CD4-positive, alpha-beta memory T cell (primary cell): ENCODE measurements around the gene KCNQ2. TPM values are rescaled to one million over a fixed set of nuclear protein-coding genes. Genes with fewer than 3 reads are reported as not detected.

ENCODE experiments used
- CTCF ChIA-PET: fragments of 350-600 bp; sonication (Branson Sonifier 250); formaldehyde crosslinking; loops from one replicate; lab custom pipeline; 2021; ENCODE audit warnings: inconsistent platforms; ENCODE audit not compliant: partially characterized antibody; lab: Charles Lee
- POLR2A ChIA-PET: fragments of 350-600 bp; sonication (Branson Sonifier 250); formaldehyde crosslinking; loops from one replicate; lab custom pipeline; 2021; ENCODE audit not compliant: partially characterized antibody; lab: Charles Lee
- DNase-seq, 5 donors: peaks; one replicate each; pipeline versions ENCODE4 v3.0.0 to v3.0.0-alpha.2; 2020 to 2022; ENCODE audit warnings: mixed read lengths in 1 of 5
- H3K27ac ChIP-seq: one replicate; pipeline ENCODE4 v1.7.0; 2013; ENCODE audit warnings: low read depth, low read length
- H3K27me3 ChIP-seq: 2 replicates; pipeline ENCODE4 v1.7.0; 2013; ENCODE audit warnings: mild to moderate bottlenecking, low read length, moderate library complexity; ENCODE audit not compliant: insufficient read depth
- H3K36me3 ChIP-seq: 2 replicates; pipeline ENCODE4 v1.7.0; 2013; ENCODE audit warnings: mild to moderate bottlenecking, low read length, moderate library complexity; ENCODE audit not compliant: insufficient read depth
- H3K4me1 ChIP-seq: 2 replicates; pipeline ENCODE4 v1.7.0; 2013; ENCODE audit warnings: mild to moderate bottlenecking, low read length, moderate library complexity; ENCODE audit not compliant: insufficient read depth
- H3K4me3 ChIP-seq, 2 donors: one replicate each; pipeline ENCODE4 v1.7.0; 2013; ENCODE audit warnings: low read length in 2 of 2, mild to moderate bottlenecking in 1 of 2
- H3K9me3 ChIP-seq, 2 donors: one replicate each; pipeline ENCODE4 v1.7.0; 2013; ENCODE audit warnings: low read length in 2 of 2, control low read depth in 1 of 2; ENCODE audit not compliant: control insufficient read depth in 1 of 2
- H3K27ac Mint-ChIP-seq, 7 donors: one replicate each; pipeline ENCODE4 v1.8.0; 2020 to 2021; ENCODE audit warnings: mixed read lengths in 7 of 7, mild to moderate bottlenecking in 6 of 7, inconsistent platforms in 3 of 7, moderate library complexity in 3 of 7
- H3K27me3 Mint-ChIP-seq, 2 donors: one replicate each; pipeline ENCODE4 v1.8.0; 2020 to 2021; ENCODE audit warnings: mixed read lengths in 2 of 2
- H3K36me3 Mint-ChIP-seq, 2 donors: one replicate each; pipeline ENCODE4 v1.8.0; 2020 to 2021; ENCODE audit warnings: mixed read lengths in 2 of 2, inconsistent platforms in 1 of 2, mild to moderate bottlenecking in 1 of 2
- H3K4me1 Mint-ChIP-seq, 4 donors: one replicate each; pipeline ENCODE4 v1.8.0; 2020 to 2021; ENCODE audit warnings: mixed read lengths in 4 of 4, mild to moderate bottlenecking in 1 of 4
- H3K4me3 Mint-ChIP-seq, 8 donors: one replicate each; pipeline ENCODE4 v1.8.0; 2020 to 2021; ENCODE audit warnings: mixed read lengths in 8 of 8, mild to moderate bottlenecking in 7 of 8, moderate library complexity in 6 of 8, inconsistent platforms in 3 of 8
- H3K9me3 Mint-ChIP-seq, 8 donors: one replicate each; pipeline ENCODE4 v1.8.0; 2020 to 2021; ENCODE audit warnings: mixed read lengths in 8 of 8, mild to moderate bottlenecking in 5 of 8, inconsistent platforms in 3 of 8, moderate library complexity in 1 of 8
- intact Hi-C: fragments of 100-400 bp; cut with micrococcal nuclease; formaldehyde crosslinking; loops from one replicate; pipeline ENCODE4 v1.15.1; 2023
- polyA plus RNA-seq, 2 donors: library from polyadenylated mRNA; unstranded; fragments of 300-500 nt; fragmentation: Illumina TruSeq; gene quantifications; one replicate each; pipeline ENCODE4 v1.2.3, GENCODE V29; 2021
- total RNA-seq, 2 experiments: library from RNA; stranded (reverse); gene quantifications; one replicate each; pipeline ENCODE4 v1.2.3, GENCODE V29; 2021

KCNQ2 gene
- total and polyA plus RNA-seq, 4 experiments from 2014 or later = not detected

GRCh38 chr20:63394069-63394919 is 78.2 kb downstream of the KCNQ2 start:
- no peak for DNase-seq
- no peaks in the 10 kb centered on the region for H3K27me3 ChIP-seq
- H3K27me3 Mint-ChIP-seq = peaks cover 4 to 7% of the 10 kb centered on the region in 2 donors
- H3K9me3 ChIP-seq = no peaks in the 10 kb centered on the region
- no peak overlapping the region for H3K4me3 ChIP-seq
- H3K36me3 Mint-ChIP-seq = no peaks in the 10 kb centered on the region
- no peaks in the 10 kb centered on the region for H3K4me1 ChIP-seq
- ChIA-PET POLR2A (no interaction called here), CTCF (no interaction called here)
- H3K27ac Mint-ChIP-seq = no peak overlapping the region
- H3K4me1 Mint-ChIP-seq = no peaks in the 10 kb centered on the region
- intact Hi-C loops = no loop called here
- no peak overlapping the region for H3K4me3 Mint-ChIP-seq
- peaks cover 0 to 6% (median 0%) of the 10 kb centered on the region in 8 donors for H3K9me3 Mint-ChIP-seq
- no peaks in the 10 kb centered on the region for H3K36me3 ChIP-seq
- H3K27ac ChIP-seq = no peak overlapping the region

GRCh38 chr20:63393566-63393965 is 78.9 kb downstream of the KCNQ2 start:
- Mint-ChIP-seq H3K27ac (no peak overlapping the region), H3K4me1 (no peaks in the 10 kb centered on the region), H3K9me3 (peaks cover 0 to 9% (median 0%) of the 10 kb centered on the region in 8 donors), H3K27me3 (peaks cover 4 to 7% of the 10 kb centered on the region in 2 donors), H3K36me3 (no peaks in the 10 kb centered on the region), H3K4me3 (no peak overlapping the region)
- no peak overlapping the region for H3K4me3 ChIP-seq
- no peak overlapping the region for H3K27ac ChIP-seq
- no peaks in the 10 kb centered on the region for H3K4me1 ChIP-seq
- CTCF ChIA-PET = no interaction called here
- no peaks in the 10 kb centered on the region for H3K36me3 ChIP-seq
- H3K27me3 ChIP-seq = no peaks in the 10 kb centered on the region
- POLR2A ChIA-PET = no interaction called here
- DNase-seq = no peak
- H3K9me3 ChIP-seq = no peaks in the 10 kb centered on the region
- intact Hi-C loops = no loop called here

GRCh38 chr20:63392465-63393365 is 79.7 kb downstream of the KCNQ2 start:
- Mint-ChIP-seq H3K36me3 (no peaks in the 10 kb centered on the region), H3K9me3 (peaks cover 0 to 9% (median 0%) of the 10 kb centered on the region in 8 donors), H3K4me1 (no peaks in the 10 kb centered on the region), H3K27me3 (peaks cover 5 to 10% of the 10 kb centered on the region in 2 donors), H3K4me3 (no peak overlapping the region), H3K27ac (no peak overlapping the region)
- intact Hi-C loops = no loop called here
- H3K27ac ChIP-seq = no peak overlapping the region
- ChIA-PET POLR2A (no interaction called here), CTCF (no interaction called here)
- H3K27me3 ChIP-seq = no peaks in the 10 kb centered on the region
- no peak overlapping the region for H3K4me3 ChIP-seq
- no peaks in the 10 kb centered on the region for H3K36me3 ChIP-seq
- no peak for DNase-seq
- H3K9me3 ChIP-seq = no peaks in the 10 kb centered on the region
- H3K4me1 ChIP-seq = no peaks in the 10 kb centered on the region

- no peaks in the 10 kb centered on the region for H3K4me1 Mint-ChIP-seq
- H3K9me3 ChIP-seq = peaks cover 0 to 6% of the 10 kb centered on the region in 2 donors
- peak overlapping the region in 1 of 7 donors; percentile 11 for H3K27ac Mint-ChIP-seq
- peaks cover 0 to 4% of the 10 kb centered on the region in 2 donors for H3K36me3 Mint-ChIP-seq
- H3K27me3 ChIP-seq = no peaks in the 10 kb centered on the region
- ChIA-PET CTCF (no interaction called here), POLR2A (no interaction called here)
- H3K4me3 ChIP-seq = no peak overlapping the region
- H3K27me3 Mint-ChIP-seq = peaks cover 3 to 8% of the 10 kb centered on the region in 2 donors
- H3K9me3 Mint-ChIP-seq = peaks cover 0 to 26% (median 10%) of the 10 kb centered on the region in 8 donors
- no peak overlapping the region for H3K27ac ChIP-seq
- intact Hi-C loops = no loop called here
- no peaks in the 10 kb centered on the region for H3K4me1 ChIP-seq
- DNase-seq = no peak
- H3K36me3 ChIP-seq = no peaks in the 10 kb centered on the region
- no peak overlapping the region for H3K4me3 Mint-ChIP-seq
These were observed 84.5 kb downstream of the KCNQ2 start for GRCh38 chr20:63387917-63388316.

- H3K9me3 Mint-ChIP-seq = peaks cover 0 to 26% (median 10%) of the 10 kb centered on the region in 8 donors
- no peak overlapping the region for H3K27ac ChIP-seq
- H3K27me3 ChIP-seq = no peaks in the 10 kb centered on the region
- peaks cover 0 to 6% of the 10 kb centered on the region in 2 donors for H3K9me3 ChIP-seq
- no peak for DNase-seq
- CTCF ChIA-PET = no interaction called here
- H3K27ac Mint-ChIP-seq = no peak overlapping the region
- no peaks in the 10 kb centered on the region for H3K36me3 ChIP-seq
- H3K36me3 Mint-ChIP-seq = peaks cover 0 to 4% of the 10 kb centered on the region in 2 donors
- no peak overlapping the region for H3K4me3 ChIP-seq
- H3K4me3 Mint-ChIP-seq = no peak overlapping the region
- POLR2A ChIA-PET = no interaction called here
- H3K4me1 ChIP-seq = no peaks in the 10 kb centered on the region
- peaks cover 3 to 7% of the 10 kb centered on the region in 2 donors for H3K27me3 Mint-ChIP-seq
- intact Hi-C loops = no loop called here
- H3K4me1 Mint-ChIP-seq = no peaks in the 10 kb centered on the region
These were observed 85.1 kb downstream of the KCNQ2 start for GRCh38 chr20:63387393-63387792.

GRCh38 chr20:63386491-63386890 is 86.0 kb downstream of the KCNQ2 start:
- Mint-ChIP-seq H3K4me3 (no peak overlapping the region), H3K27me3 (peaks cover 3 to 6% of the 10 kb centered on the region in 2 donors), H3K9me3 (peaks cover 0 to 26% (median 10%) of the 10 kb centered on the region in 8 donors), H3K4me1 (no peaks in the 10 kb centered on the region), H3K27ac (no peak overlapping the region), H3K36me3 (peaks cover 0 to 4% of the 10 kb centered on the region in 2 donors)
- Histone ChIP-seq H3K27me3 (no peaks in the 10 kb centered on the region), H3K36me3 (no peaks in the 10 kb centered on the region), H3K27ac (no peak overlapping the region), H3K9me3 (peaks cover 0 to 6% of the 10 kb centered on the region in 2 donors), H3K4me1 (no peaks in the 10 kb centered on the region), H3K4me3 (no peak overlapping the region)
- POLR2A ChIA-PET = no interaction called here
- DNase-seq = no peak
- intact Hi-C loops = no loop called here
- CTCF ChIA-PET = no interaction called here

GRCh38 chr20:63385819-63386218 is 86.6 kb downstream of the KCNQ2 start:
- H3K27ac Mint-ChIP-seq = no peak overlapping the region
- H3K36me3 Mint-ChIP-seq = peaks cover 0 to 4% of the 10 kb centered on the region in 2 donors
- Histone ChIP-seq H3K27me3 (no peaks in the 10 kb centered on the region), H3K4me1 (no peaks in the 10 kb centered on the region), H3K36me3 (no peaks in the 10 kb centered on the region), H3K27ac (no peak overlapping the region), H3K4me3 (no peak overlapping the region), H3K9me3 (peaks cover 0 to 6% of the 10 kb centered on the region in 2 donors)
- peaks cover 3 to 6% of the 10 kb centered on the region in 2 donors for H3K27me3 Mint-ChIP-seq
- no peaks in the 10 kb centered on the region for H3K4me1 Mint-ChIP-seq
- ChIA-PET CTCF (no interaction called here), POLR2A (no interaction called here)
- DNase-seq = no peak
- H3K4me3 Mint-ChIP-seq = no peak overlapping the region
- peaks cover 0 to 26% (median 10%) of the 10 kb centered on the region in 8 donors for H3K9me3 Mint-ChIP-seq
- intact Hi-C loops = no loop called here
